GM10266 (cell line): ENCODE data around the gene YAF2.

Source experiments
- DNase-seq: peaks from one replicate; pipeline ENCODE4 v3.0.0; 2012; ENCODE audit errors: extremely low spot score
- TF ChIP-seq, protein P1 (sequence below): IDR thresholded peaks from 2 replicates; pipeline ENCODE4 v1.5.1; 2012; ENCODE audit warnings: mild to moderate bottlenecking, low read depth; ENCODE audit not compliant: control insufficient read depth, insufficient read depth; ENCODE audit errors: missing control alignments

YAF2 gene

DNA sequence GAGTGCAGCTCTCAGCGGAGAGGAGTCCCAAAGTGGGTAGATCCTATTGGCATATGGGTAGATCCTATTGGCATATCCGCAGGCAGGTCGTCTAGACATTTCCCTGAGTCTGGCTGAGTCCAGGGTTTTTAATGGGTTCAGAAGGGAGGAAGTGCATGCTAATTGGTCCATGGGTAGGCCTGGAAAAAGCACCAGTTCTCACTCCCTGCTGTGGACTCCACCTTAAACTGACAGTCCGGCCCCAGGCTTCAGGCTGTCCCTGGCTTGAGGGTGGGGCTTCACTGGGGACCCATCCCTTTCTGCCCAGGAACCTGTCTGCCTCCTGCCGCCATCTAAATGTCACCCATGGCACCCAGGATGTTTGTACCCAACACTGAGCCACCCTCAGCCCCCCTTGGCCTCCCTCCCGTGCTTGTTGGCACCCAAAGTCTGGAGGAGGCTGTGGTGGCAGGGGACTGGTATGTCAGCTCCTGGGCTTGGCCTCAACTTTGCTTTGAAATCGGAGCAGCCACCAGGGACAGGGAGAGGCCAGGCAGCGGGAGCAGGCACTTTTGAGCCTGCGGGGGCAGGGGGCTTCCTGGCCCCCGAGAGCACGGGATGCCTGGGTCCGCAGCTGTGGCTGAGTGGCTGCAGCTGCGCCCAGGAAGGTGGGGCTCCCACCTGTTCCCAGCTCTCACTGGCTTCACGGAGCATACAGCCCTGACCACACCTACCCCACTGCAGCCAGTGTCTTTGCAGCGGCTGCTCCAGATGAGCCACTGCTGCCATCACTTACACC is 29.6 kb upstream of the YAF2 start:
- no peak for DNase-seq

DNA sequence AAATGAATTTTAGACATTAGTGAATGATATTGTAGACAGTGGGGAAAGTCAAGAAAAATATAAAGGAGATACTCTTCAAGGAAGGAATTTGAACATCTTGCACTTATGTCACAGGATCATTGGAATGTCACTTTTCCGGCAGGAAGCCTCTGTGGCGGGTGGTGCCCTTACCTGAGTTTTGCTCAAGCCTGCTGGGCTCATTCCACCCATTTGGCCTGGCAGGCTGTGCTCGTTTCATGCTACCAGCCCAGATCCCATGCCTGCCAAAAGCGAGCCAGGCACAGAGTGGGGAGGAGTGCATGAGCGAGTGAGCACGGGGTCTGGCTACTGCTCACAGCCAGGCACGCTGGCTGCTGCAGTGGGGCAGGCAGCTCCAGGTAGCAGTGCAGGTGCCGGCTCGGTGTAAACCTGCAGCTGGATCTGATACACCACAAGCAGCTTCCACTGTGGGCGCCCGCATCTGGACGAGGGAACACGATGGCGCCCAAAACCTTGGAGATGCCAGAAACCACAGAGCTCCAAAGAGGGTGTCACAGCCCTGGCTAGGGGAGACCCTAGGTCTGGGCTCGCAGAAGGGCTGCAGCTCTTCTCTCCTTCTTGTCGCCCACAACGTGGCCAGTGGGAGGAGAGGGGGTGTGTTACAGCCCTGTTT is 28.7 kb upstream of the YAF2 start:
- DNase-seq: no peak
- TF ChIP-seq, protein P1, sequence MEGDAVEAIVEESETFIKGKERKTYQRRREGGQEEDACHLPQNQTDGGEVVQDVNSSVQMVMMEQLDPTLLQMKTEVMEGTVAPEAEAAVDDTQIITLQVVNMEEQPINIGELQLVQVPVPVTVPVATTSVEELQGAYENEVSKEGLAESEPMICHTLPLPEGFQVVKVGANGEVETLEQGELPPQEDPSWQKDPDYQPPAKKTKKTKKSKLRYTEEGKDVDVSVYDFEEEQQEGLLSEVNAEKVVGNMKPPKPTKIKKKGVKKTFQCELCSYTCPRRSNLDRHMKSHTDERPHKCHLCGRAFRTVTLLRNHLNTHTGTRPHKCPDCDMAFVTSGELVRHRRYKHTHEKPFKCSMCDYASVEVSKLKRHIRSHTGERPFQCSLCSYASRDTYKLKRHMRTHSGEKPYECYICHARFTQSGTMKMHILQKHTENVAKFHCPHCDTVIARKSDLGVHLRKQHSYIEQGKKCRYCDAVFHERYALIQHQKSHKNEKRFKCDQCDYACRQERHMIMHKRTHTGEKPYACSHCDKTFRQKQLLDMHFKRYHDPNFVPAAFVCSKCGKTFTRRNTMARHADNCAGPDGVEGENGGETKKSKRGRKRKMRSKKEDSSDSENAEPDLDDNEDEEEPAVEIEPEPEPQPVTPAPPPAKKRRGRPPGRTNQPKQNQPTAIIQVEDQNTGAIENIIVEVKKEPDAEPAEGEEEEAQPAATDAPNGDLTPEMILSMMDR: no peak

More for the DNA sequence above, 29.6 kb upstream of the YAF2 start:
- TF ChIP-seq, protein P1: no peak

DNA sequence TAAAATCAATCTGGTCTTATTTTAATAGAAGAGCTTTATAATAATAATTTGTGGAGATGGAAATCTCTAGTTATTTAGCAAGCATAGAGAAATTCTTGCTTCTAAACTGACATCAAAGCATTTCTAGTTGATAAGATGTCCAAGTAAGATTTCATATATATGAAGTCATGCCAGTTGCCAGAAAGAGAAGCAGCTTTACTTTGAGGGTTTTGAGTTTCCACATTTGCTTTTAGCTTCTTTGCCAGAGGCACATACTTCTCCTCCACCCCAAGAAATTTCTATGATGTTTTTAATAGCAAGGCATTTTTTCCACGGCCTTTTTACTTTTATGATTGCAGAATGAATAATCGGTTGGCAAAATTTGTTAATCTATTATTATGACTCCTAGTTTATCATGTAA is 24.2 kb upstream of the YAF2 start:
- DNase-seq: no peak
- TF ChIP-seq, protein P1: no peak

DNA sequence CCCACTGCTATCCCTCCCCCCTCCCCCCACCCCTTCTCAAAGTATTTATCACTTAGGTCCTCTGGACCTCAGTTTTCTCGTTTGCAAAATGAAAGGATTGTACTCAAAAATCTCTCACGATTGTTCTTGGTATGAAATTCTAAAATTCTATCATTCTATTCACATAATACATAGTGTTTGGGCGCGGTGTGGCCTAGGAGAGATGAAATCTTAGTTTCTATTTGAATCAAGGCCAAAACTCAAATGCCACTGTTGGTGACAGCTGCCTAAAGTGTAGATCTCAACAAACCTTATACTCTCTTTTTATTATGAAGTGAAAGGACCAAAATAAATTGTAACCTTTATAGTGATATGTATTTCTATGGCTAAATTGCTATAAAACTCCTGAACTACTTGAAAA is 23.7 kb upstream of the YAF2 start:
- TF ChIP-seq, protein P1: no peak
- no peak for DNase-seq

DNA sequence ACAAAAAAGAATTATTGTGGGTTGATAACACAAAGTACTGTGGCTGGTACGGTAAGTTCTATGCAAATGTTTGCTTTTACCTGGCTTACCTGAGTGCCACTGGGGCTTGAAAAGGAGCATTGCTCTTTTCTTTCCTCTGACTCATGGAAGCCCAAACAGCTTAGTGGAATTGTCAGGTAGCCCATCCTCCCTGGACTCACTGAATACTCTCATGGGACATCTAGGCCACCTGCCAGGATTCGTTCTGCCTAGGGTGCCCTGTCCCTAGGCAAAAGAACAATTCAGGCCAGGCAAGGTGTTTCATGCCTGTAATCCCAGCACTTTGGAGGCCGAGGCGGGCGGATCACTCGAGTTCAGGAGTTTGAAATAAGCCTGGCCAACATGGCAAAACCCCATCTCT is 22.5 kb upstream of the YAF2 start:
- TF ChIP-seq, protein P1: no peak
- no peak for DNase-seq

DNA sequence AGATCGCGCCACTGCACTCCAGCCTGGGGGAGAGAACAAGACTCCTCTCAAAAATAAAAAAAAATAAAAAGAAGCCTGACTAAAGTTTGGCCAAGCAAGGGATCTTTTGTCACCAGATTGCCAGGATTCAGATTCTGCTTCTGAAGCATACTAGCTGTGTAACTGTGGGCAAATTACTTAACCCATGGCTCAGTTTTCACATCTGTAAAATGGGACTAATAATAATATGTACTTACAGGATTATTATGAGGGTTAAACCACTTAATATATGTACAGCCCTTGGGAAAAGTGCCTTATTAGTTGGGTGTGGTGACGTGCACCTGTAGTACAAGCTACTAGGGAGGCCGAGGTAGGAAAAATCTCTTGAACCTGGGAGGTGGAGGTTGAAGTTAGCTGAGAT is 21.7 kb upstream of the YAF2 start:
- no peak for DNase-seq

DNA sequence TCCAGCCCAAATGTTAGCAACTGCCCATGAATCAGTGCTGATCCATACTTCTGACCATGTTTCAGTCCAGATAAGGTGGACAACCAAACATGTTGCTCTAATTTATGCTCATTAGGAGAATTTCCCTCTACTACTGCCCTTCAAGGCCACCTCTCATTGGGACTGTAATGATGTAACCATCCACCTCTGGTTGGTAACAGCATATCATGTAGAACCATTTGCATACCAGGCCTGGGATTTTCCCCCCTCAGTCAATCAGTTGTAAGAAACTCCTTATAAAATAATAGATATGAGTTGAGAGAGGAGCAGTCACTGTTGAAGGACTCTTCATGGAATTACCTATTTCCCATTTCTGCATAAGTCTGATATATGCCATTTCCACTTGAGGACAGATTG is 17.8 kb upstream of the YAF2 start:
- no peak for DNase-seq
- TF ChIP-seq, protein P1: no peak

More for the DNA sequence above, 21.7 kb upstream of the YAF2 start:
- TF ChIP-seq, protein P1: no peak
